Natural killer cell (primary cell): ENCODE results near the gene KAT2B. TPM values are rescaled to one million over a fixed set of nuclear protein-coding genes. Genes with fewer than 3 reads are reported as not detected.
A peak's percentile ranks its signal among the peaks of the same experiment; 100 is the strongest.

Experiments used
- ATAC-seq, 3 donors: fragments of 150-1000 bp in 2 of 3; fragments of 200-7000 bp in 1 of 3; cut with Tn5 transposase; 1 replicate in 1 of 3; 2 replicates in 2 of 3; pipeline ENCODE4 v1.10.0; 2021; ENCODE audit warnings: mild to moderate bottlenecking in 2 of 3, moderate library complexity in 2 of 3
- DNase-seq, 2 donors: peaks; one replicate each; pipeline versions ENCODE4 v3.0.0 to v3.0.0-alpha.2; 2013 to 2021; ENCODE audit warnings: mixed read lengths in 1 of 2
- H3K27ac ChIP-seq: one replicate; pipeline ENCODE4 v1.5.1; 2013; ENCODE audit warnings: mild to moderate bottlenecking, low read length
- H3K27me3 ChIP-seq: one replicate; pipeline ENCODE4 v1.6.1; 2013; ENCODE audit warnings: low read length; ENCODE audit not compliant: control insufficient read depth, insufficient read depth
- H3K36me3 ChIP-seq: one replicate; pipeline ENCODE4 v1.6.1; 2013; ENCODE audit warnings: low read length; ENCODE audit not compliant: control insufficient read depth, insufficient read depth
- H3K4me1 ChIP-seq: one replicate; pipeline ENCODE4 v1.6.1; 2013; ENCODE audit warnings: low read length; ENCODE audit not compliant: control insufficient read depth, insufficient read depth
- H3K4me3 ChIP-seq: one replicate; pipeline ENCODE4 v1.5.1; 2013; ENCODE audit warnings: low read length
- H3K9me3 ChIP-seq: one replicate; pipeline ENCODE4 v1.6.1; 2013; ENCODE audit warnings: low read length; ENCODE audit not compliant: control insufficient read depth, insufficient read depth
- H3K27ac Mint-ChIP-seq, 2 donors: one replicate each; pipeline ENCODE4 v1.8.0; 2022; ENCODE audit warnings: mild to moderate bottlenecking in 2 of 2, mixed read lengths in 2 of 2, moderate library complexity in 1 of 2
- H3K27me3 Mint-ChIP-seq, 2 donors: one replicate each; pipeline ENCODE4 v1.8.0; 2022; ENCODE audit warnings: low read depth in 2 of 2, mixed read lengths in 2 of 2
- H3K36me3 Mint-ChIP-seq: one replicate; pipeline ENCODE4 v1.8.0; 2022; ENCODE audit warnings: mixed read lengths
- H3K4me1 Mint-ChIP-seq, 2 donors: one replicate each; pipeline ENCODE4 v1.8.0; 2022; ENCODE audit warnings: mixed read lengths in 2 of 2
- H3K4me3 Mint-ChIP-seq: one replicate; pipeline ENCODE4 v1.8.0; 2022; ENCODE audit warnings: mild to moderate bottlenecking, moderate library complexity, mixed read lengths
- H3K9me3 Mint-ChIP-seq, 2 donors: one replicate each; pipeline ENCODE4 v1.8.0; 2022; ENCODE audit warnings: mixed read lengths in 2 of 2
- CTCF ChIP-seq: fragments of 200-600 bp; IDR thresholded peaks from one replicate; pipeline ENCODE4 v1.8.0; 2022; ENCODE audit warnings: antibody characterized with exemption
- WGBS: methylation state at CpG from one replicate; pipeline ENCODE4 v1.1.7; 2013; ENCODE audit warnings: missing lambda C conversion rate; ENCODE audit not compliant: insufficient coverage; 5-methylcytosine and 5-hydroxymethylcytosine counted together
- intact Hi-C: fragments of 100-400 bp; cut with micrococcal nuclease; formaldehyde crosslinking; loops from one replicate; pipeline ENCODE4 v1.14.2; 2022
- total RNA-seq, 4 donors: library from RNA; stranded (reverse); fragments of 120-200 nt in 1 of 4; gene quantifications; one replicate each; pipeline versions ENCODE4 v1.2.3 to v1.2.4, GENCODE V29; 2013 to 2022

KAT2B gene
- total RNA-seq, 3 donors from 2014 or later (not counting 1 experiment from before 2014, with no cell fraction given), result 132 to 156 (median 146) TPM

DNA sequence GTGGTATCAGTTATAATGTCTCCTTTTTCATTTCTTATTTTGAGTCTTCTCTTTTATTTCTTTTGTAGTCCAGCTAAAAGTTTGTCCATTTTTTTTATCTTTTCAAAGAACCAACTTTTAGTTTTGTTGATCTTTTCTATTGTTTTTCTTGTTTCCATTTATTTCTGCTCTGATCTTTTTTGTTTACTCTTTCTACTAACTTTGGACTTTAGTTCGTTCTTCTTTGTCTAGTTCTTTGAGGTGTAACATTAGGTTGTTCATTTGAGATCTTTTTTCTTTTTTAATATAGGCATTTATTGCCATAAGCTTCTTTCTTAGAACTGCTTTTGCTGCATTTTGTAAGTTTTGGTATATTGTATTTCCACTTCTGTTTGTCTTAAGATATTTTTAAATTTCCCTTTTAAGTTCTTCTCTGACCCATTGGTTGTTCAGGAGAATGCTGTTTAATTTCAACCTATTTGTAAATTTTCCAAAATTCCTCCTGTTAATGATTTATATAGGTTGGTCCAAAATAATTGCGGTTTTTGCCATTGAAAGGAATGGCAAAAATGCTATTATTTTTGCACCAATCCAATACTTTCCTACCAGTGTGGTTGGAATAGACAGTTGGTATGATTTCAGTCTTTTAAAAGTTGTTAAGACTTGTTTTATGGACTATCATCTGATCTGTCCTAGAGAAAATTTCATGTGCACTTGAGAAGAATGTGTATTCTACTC is 51.2 kb downstream of the KAT2B start:
- H3K27me3 Mint-ChIP-seq, result no peaks in the 10 kb centered on the region
- ATAC-seq, result no peak

GRCh38 chr3:20095470-20095869 is 55.2 kb downstream of the KAT2B start:
- H3K27me3 Mint-ChIP-seq, result no peaks in the 10 kb centered on the region
- TF ChIP-seq CTCF, result no peak
- Histone ChIP-seq H3K27ac (no peak overlapping the region), H3K4me3 (no peak overlapping the region), H3K9me3 (no peaks in the 10 kb centered on the region), H3K4me1 (peaks cover 4% of the 10 kb centered on the region), H3K27me3 (no peaks in the 10 kb centered on the region), H3K36me3 (peaks cover 35% of the 10 kb centered on the region)
- DNase-seq (no peak), ATAC-seq (no peak)
- intact Hi-C loops, result no loop called here
- peak overlapping the region; percentile 13 to 31 for H3K27ac Mint-ChIP-seq
- peaks cover 58 to 64% of the 10 kb centered on the region in 2 donors for H3K4me1 Mint-ChIP-seq
- peaks cover 6% of the 10 kb centered on the region for H3K36me3 Mint-ChIP-seq
- no peak overlapping the region for H3K4me3 Mint-ChIP-seq
- 100% methylated on average over 3 of the region's 4 CpGs for WGBS
- no peaks in the 10 kb centered on the region for H3K9me3 Mint-ChIP-seq

More for the DNA sequence above, 51.2 kb downstream of the KAT2B start:
- no peak overlapping the region for H3K4me3 Mint-ChIP-seq
- Histone ChIP-seq H3K27me3 (no peaks in the 10 kb centered on the region), H3K9me3 (peaks cover 6% of the 10 kb centered on the region), H3K36me3 (peaks cover 33% of the 10 kb centered on the region), H3K4me3 (no peak overlapping the region), H3K4me1 (no peaks in the 10 kb centered on the region), H3K27ac (no peak overlapping the region)
- H3K4me1 Mint-ChIP-seq, result peaks cover 60 to 64% of the 10 kb centered on the region in 2 donors
- DNase-seq, result no peak
- H3K27ac Mint-ChIP-seq, result peak overlapping the region; percentile 52 to 74
- H3K36me3 Mint-ChIP-seq, result peaks cover 22% of the 10 kb centered on the region
- no CpG with 5 or more reads among the region's 2 CpGs for WGBS
- intact Hi-C loops, result no loop called here
- peaks cover 0 to 3% of the 10 kb centered on the region in 2 donors for H3K9me3 Mint-ChIP-seq
- no peak for TF ChIP-seq CTCF

GRCh38 chr3:20096135-20096685 is 56.0 kb downstream of the KAT2B start:
- Mint-ChIP-seq H3K27ac (peak overlapping the region; percentile 31 to 74), H3K36me3 (peaks cover 4% of the 10 kb centered on the region), H3K9me3 (no peaks in the 10 kb centered on the region), H3K27me3 (no peaks in the 10 kb centered on the region), H3K4me3 (no peak overlapping the region), H3K4me1 (peaks cover 60 to 63% of the 10 kb centered on the region in 2 donors)
- no peak for TF ChIP-seq CTCF
- H3K36me3 ChIP-seq, result peaks cover 38% of the 10 kb centered on the region
- H3K27me3 ChIP-seq, result no peaks in the 10 kb centered on the region
- ATAC-seq (no peak), DNase-seq (no peak)
- no peak overlapping the region for H3K4me3 ChIP-seq
- 93% methylated on average over 3 of the region's 3 CpGs for WGBS
- H3K4me1 ChIP-seq, result peaks cover 4% of the 10 kb centered on the region
- H3K27ac ChIP-seq, result no peak overlapping the region
- intact Hi-C loops, result no loop called here
- no peaks in the 10 kb centered on the region for H3K9me3 ChIP-seq
